CD4-positive, alpha-beta T cell (primary cell): ENCODE results near the gene TOX3. TPM values are rescaled to one million over a fixed set of nuclear protein-coding genes. Genes with fewer than 3 reads are reported as not detected.

Experiments
- ATAC-seq: fragments of 200-7000 bp; cut with Tn5 transposase; one replicate; pipeline ENCODE4 v1.10.0; 2022; ENCODE audit warnings: mild to moderate bottlenecking; ENCODE audit not compliant: poor library complexity
- CTCF ChIA-PET: fragments of 350-600 bp; sonication (Branson Sonifier 250); formaldehyde crosslinking; loops from one replicate; lab custom pipeline; 2021; ENCODE audit warnings: antibody characterized with exemption, inconsistent platforms; lab: Charles Lee
- POLR2A ChIA-PET: fragments of 350-600 bp; sonication (Branson Sonifier 250); formaldehyde crosslinking; loops from one replicate; lab custom pipeline; 2021; ENCODE audit warnings: antibody characterized with exemption, inconsistent platforms; lab: Charles Lee
- DNase-seq, 14 experiments: peaks; one replicate each; pipeline ENCODE4 v3.0.0-alpha.2; 2013 to 2020; ENCODE audit warnings: mixed read lengths in 2 of 14
- H3K27ac ChIP-seq, 2 donors: one replicate each; pipeline versions ENCODE4 v1.5.1 to v1.7.0; 2013; ENCODE audit warnings: low read length in 2 of 2, low read depth in 1 of 2, mild to moderate bottlenecking in 1 of 2
- H3K27me3 ChIP-seq, 2 experiments: 1 replicate in 1 of 2; 2 replicates in 1 of 2; pipeline versions ENCODE4 v1.6.1 to v1.7.0; 2013; ENCODE audit warnings: low read length in 2 of 2, control low read depth in 1 of 2, mild to moderate bottlenecking in 1 of 2, moderate library complexity in 1 of 2; ENCODE audit not compliant: insufficient read depth in 2 of 2, control insufficient read depth in 1 of 2
- H3K36me3 ChIP-seq: one replicate; pipeline ENCODE4 v1.6.1; 2013; ENCODE audit warnings: low read length, control low read depth; ENCODE audit not compliant: insufficient read depth
- H3K4me1 ChIP-seq: one replicate; pipeline ENCODE4 v1.6.1; 2013; ENCODE audit warnings: low read length, control low read depth; ENCODE audit not compliant: insufficient read depth
- H3K4me3 ChIP-seq: one replicate; pipeline ENCODE4 v1.5.1; 2013; ENCODE audit warnings: mild to moderate bottlenecking, low read length, moderate library complexity
- H3K9me3 ChIP-seq, 2 experiments: 1 replicate in 1 of 2; 2 replicates in 1 of 2; pipeline versions ENCODE4 v1.6.1 to v1.7.0; 2013; ENCODE audit warnings: low read length in 2 of 2, mild to moderate bottlenecking in 2 of 2, control low read depth in 1 of 2, moderate library complexity in 1 of 2; ENCODE audit not compliant: control insufficient read depth in 1 of 2, insufficient read depth in 1 of 2
- H3K27ac Mint-ChIP-seq: one replicate; pipeline ENCODE4 v1.8.0; 2020; ENCODE audit warnings: mixed read lengths
- H3K27me3 Mint-ChIP-seq: one replicate; pipeline ENCODE4 v1.8.0; 2021; ENCODE audit warnings: mixed read lengths
- H3K36me3 Mint-ChIP-seq: one replicate; pipeline ENCODE4 v1.8.0; 2021; ENCODE audit warnings: low read depth, mixed read lengths
- H3K4me1 Mint-ChIP-seq: one replicate; pipeline ENCODE4 v1.8.0; 2021; ENCODE audit warnings: low read depth, mixed read lengths
- H3K4me3 Mint-ChIP-seq: one replicate; pipeline ENCODE4 v1.8.0; 2020; ENCODE audit warnings: mild to moderate bottlenecking, mixed read lengths
- H3K9me3 Mint-ChIP-seq: one replicate; pipeline ENCODE4 v1.8.0; 2020; ENCODE audit warnings: mixed read lengths
- CTCF ChIP-seq: fragments of 200-600 bp; IDR thresholded peaks from one replicate; pipeline ENCODE4 v1.8.0; 2022; ENCODE audit warnings: antibody characterized with exemption, mild to moderate bottlenecking
- intact Hi-C, 2 experiments: fragments of 100-400 bp; cut with DNase I in 1 of 2; cut with micrococcal nuclease in 1 of 2; formaldehyde crosslinking; loops; one replicate each; pipeline versions ENCODE4 v1.15.1 to v1.9.0; 2023 to 2025; cut with DNase I, micrococcal nuclease
- total RNA-seq, 174 experiments: library from RNA in 2 of 174; stranded (reverse) in 2 of 174; gene quantifications; one replicate each; pipeline ENCODE4 v1.2.3 and lab custom pipeline; 2021 to 2026

Gene TOX3
- total RNA-seq, 2 experiments from 2014 or later = not detected

GRCh38 chr16:52407778-52408177 lies 139.2 kb downstream of the TOX3 start:
- no peak for ATAC-seq
- intact Hi-C loops = no loop called here

GRCh38 chr16:52405441-52405840 lies 141.5 kb downstream of the TOX3 start:
- intact Hi-C loops = no loop called here
- Histone ChIP-seq H3K27ac (no peak overlapping the region), H3K4me3 (no peak overlapping the region), H3K27me3 (no peaks in the 10 kb centered on the region), H3K4me1 (no peaks in the 10 kb centered on the region), H3K36me3 (no peaks in the 10 kb centered on the region), H3K9me3 (no peaks in the 10 kb centered on the region)
- Mint-ChIP-seq H3K9me3 (peaks cover 10% of the 10 kb centered on the region), H3K27ac (no peak overlapping the region), H3K27me3 (no peaks in the 10 kb centered on the region), H3K36me3 (no peaks in the 10 kb centered on the region), H3K4me1 (no peaks in the 10 kb centered on the region), H3K4me3 (no peak overlapping the region)
- TF ChIP-seq CTCF = no peak
- CTCF ChIA-PET = no interaction called here
- ATAC-seq = no peak
- POLR2A ChIA-PET = no interaction called here
- DNase-seq = no peak

More at GRCh38 chr16:52407778-52408177, 139.2 kb downstream of the TOX3 start:
- no peaks in the 10 kb centered on the region for H3K4me1 ChIP-seq
- H3K4me3 ChIP-seq = no peak overlapping the region
- H3K36me3 ChIP-seq = no peaks in the 10 kb centered on the region
- no peak for TF ChIP-seq CTCF
- H3K27me3 ChIP-seq = no peaks in the 10 kb centered on the region
- H3K4me1 Mint-ChIP-seq = no peaks in the 10 kb centered on the region
- H3K27ac Mint-ChIP-seq = no peak overlapping the region
- no peaks in the 10 kb centered on the region for H3K36me3 Mint-ChIP-seq
- no peak overlapping the region for H3K27ac ChIP-seq
- no peak for DNase-seq
- H3K4me3 Mint-ChIP-seq = no peak overlapping the region
- POLR2A ChIA-PET = no interaction called here
- CTCF ChIA-PET = no interaction called here
- no peaks in the 10 kb centered on the region for H3K27me3 Mint-ChIP-seq
- H3K9me3 Mint-ChIP-seq = peaks cover 7% of the 10 kb centered on the region
- no peaks in the 10 kb centered on the region for H3K9me3 ChIP-seq

GRCh38 chr16:52404546-52404945 lies 142.4 kb downstream of the TOX3 start:
- no peak overlapping the region for H3K27ac Mint-ChIP-seq
- intact Hi-C loops = no loop called here
- H3K36me3 Mint-ChIP-seq = no peaks in the 10 kb centered on the region
- ChIA-PET CTCF (no interaction called here), POLR2A (no interaction called here)
- TF ChIP-seq CTCF = no peak
- no peaks in the 10 kb centered on the region for H3K27me3 Mint-ChIP-seq
- DNase-seq (no peak), ATAC-seq (no peak)
- no peak overlapping the region for H3K27ac ChIP-seq
- H3K4me3 Mint-ChIP-seq = no peak overlapping the region
- no peaks in the 10 kb centered on the region for H3K4me1 ChIP-seq
- H3K9me3 Mint-ChIP-seq = peaks cover 10% of the 10 kb centered on the region
- H3K9me3 ChIP-seq = no peaks in the 10 kb centered on the region
- no peaks in the 10 kb centered on the region for H3K4me1 Mint-ChIP-seq
- H3K4me3 ChIP-seq = no peak overlapping the region
- no peaks in the 10 kb centered on the region for H3K27me3 ChIP-seq
- no peaks in the 10 kb centered on the region for H3K36me3 ChIP-seq
